Kidney (tissue), 14 donors: Measurements from ENCODE around the gene DPCD. TPM values are rescaled to one million over a fixed set of nuclear protein-coding genes. Genes with fewer than 3 reads are reported as not detected.

Source experiments
- DNase-seq, 5 donors: peaks; one replicate each; pipeline ENCODE4 v3.0.0-alpha.2; 2013 to 2020
- FAIRE-seq: peaks from 2 replicates; lab custom pipeline; 2012; peaks lifted over from hg19 to GRCh38; lab: Jason Lieb, UNC
- H3K27ac ChIP-seq, 2 donors: one replicate each; pipeline ENCODE4 v1.7.0; 2013; ENCODE audit warnings: low read depth in 2 of 2, low read length in 2 of 2, inconsistent platforms in 1 of 2
- H3K27me3 ChIP-seq: one replicate; pipeline ENCODE4 v1.7.1; 2013; ENCODE audit warnings: low read length, inconsistent platforms; ENCODE audit not compliant: control insufficient read depth, insufficient read depth
- H3K36me3 ChIP-seq, 3 donors: one replicate each; pipeline versions ENCODE4 v1.7.0 to v1.7.1; 2013; ENCODE audit warnings: low read length in 3 of 3, control low read depth in 1 of 3, inconsistent platforms in 1 of 3; ENCODE audit not compliant: insufficient read depth in 3 of 3, control insufficient read depth in 2 of 3
- H3K4me1 ChIP-seq, 3 donors: one replicate each; pipeline versions ENCODE4 v1.7.0 to v1.7.1; 2013; ENCODE audit warnings: low read length in 3 of 3, inconsistent platforms in 1 of 3, low read depth in 1 of 3; ENCODE audit not compliant: control insufficient read depth in 2 of 3, insufficient read depth in 2 of 3
- H3K4me3 ChIP-seq, 3 donors: one replicate each; pipeline versions ENCODE4 v1.7.0 to v1.8.1; 2013; ENCODE audit warnings: low read length in 3 of 3, control low read depth in 1 of 3, inconsistent platforms in 1 of 3
- H3K9ac ChIP-seq, 3 donors: one replicate each; pipeline versions ENCODE4 v1.7.0 to v1.7.1; 2013; ENCODE audit warnings: low read length in 3 of 3, control low read depth in 1 of 3, inconsistent platforms in 1 of 3
- H3K9me3 ChIP-seq, 3 donors: one replicate each; pipeline versions ENCODE4 v1.7.0 to v1.7.1; 2013; ENCODE audit warnings: low read length in 3 of 3, control low read depth in 1 of 3, inconsistent platforms in 1 of 3; ENCODE audit not compliant: control insufficient read depth in 2 of 3, insufficient read depth in 1 of 3
- CTCF ChIP-seq: IDR thresholded peaks from 3 replicates; pipeline ENCODE4 v1.5.1; 2012; ENCODE audit warnings: mild to moderate bottlenecking, moderate library complexity, borderline replicate concordance; ENCODE audit not compliant: insufficient read depth; ENCODE audit errors: extremely low read depth
- intact Hi-C: fragments of 100-400 bp; cut with DNase I; formaldehyde crosslinking; loops from one replicate; pipeline ENCODE4 v1.11.1; 2022
- polyA plus RNA-seq: library from polyadenylated mRNA; stranded (reverse); fragments of 350-450 nt; fragmentation: Illumina TruSeq; extraction: RNeasy Lipid Tissue Mini Kit (QIAGEN cat#74804); gene quantifications from one replicate; pipeline ENCODE4 v1.2.3, GENCODE V29; 2014; ENCODE audit warnings: low read depth, low replicate concordance; ENCODE audit not compliant: insufficient read depth
- total RNA-seq: library from RNA; stranded (reverse); fragmentation: NEBNext Ultra II Directional; extraction: Animal tissue kit (Norgen Biotek cat#: 25700); gene quantifications from one replicate; pipeline ENCODE4 v1.2.1, GENCODE V29; 2021
- donor health status: control.
- donor health status: control.
- donor health status: control.
- donor health status: control.
- donor health status: control.
- donor health status: DM: yes; HTN: yes; CAD: no.
- donor health status: Normal renal cell carcinoma (clear cell type).

DPCD gene
- total and polyA plus RNA-seq, 2 donors from 2014 or later, result 26.4 to 63.1 TPM

- FAIRE-seq, result no peak
- H3K9me3 ChIP-seq, result peaks cover 0 to 10% (median 5%) of the 10 kb centered on the region in 3 donors
- no peak overlapping the region for H3K9ac ChIP-seq
- intact Hi-C loops, result no loop called here
- no peaks in the 10 kb centered on the region for H3K36me3 ChIP-seq
- H3K4me3 ChIP-seq, result no peak overlapping the region
- peaks cover 0 to 11% (median 6%) of the 10 kb centered on the region in 3 donors for H3K4me1 ChIP-seq
- no peak overlapping the region for H3K27ac ChIP-seq
- no peaks in the 10 kb centered on the region for H3K27me3 ChIP-seq
- DNase-seq, result no peak
- TF ChIP-seq CTCF, result no peak
Measured at GRCh38 chr10:101572785-101573184, 15.3 kb upstream of the DPCD start.

GRCh38 chr10:101573885-101574753, 14.0 kb upstream of the DPCD start:
- FAIRE-seq (no peak), DNase-seq (peak in 3 of 5 donors; percentile 13 to 54 (median 39))
- Histone ChIP-seq H3K4me1 (peaks cover 0 to 11% (median 6%) of the 10 kb centered on the region in 3 donors), H3K9me3 (peaks cover 0 to 10% (median 5%) of the 10 kb centered on the region in 3 donors), H3K27me3 (no peaks in the 10 kb centered on the region), H3K4me3 (no peak overlapping the region), H3K9ac (no peak overlapping the region), H3K36me3 (peaks cover 0 to 4% (median 0%) of the 10 kb centered on the region in 3 donors), H3K27ac (no peak overlapping the region)
- intact Hi-C loops, result no loop called here
- TF ChIP-seq CTCF, result no peak

- TF ChIP-seq CTCF, result no peak
- Histone ChIP-seq H3K36me3 (peaks cover 0 to 6% (median 0%) of the 10 kb centered on the region in 3 donors), H3K27ac (no peak overlapping the region), H3K27me3 (no peaks in the 10 kb centered on the region), H3K4me3 (no peak overlapping the region), H3K4me1 (peaks cover 0 to 7% (median 0%) of the 10 kb centered on the region in 3 donors), H3K9me3 (peaks cover 0 to 10% (median 5%) of the 10 kb centered on the region in 3 donors), H3K9ac (no peak overlapping the region)
- FAIRE-seq (no peak), DNase-seq (no peak)
- intact Hi-C loops, result no loop called here
Measured at GRCh38 chr10:101575091-101575490, 13.0 kb upstream of the DPCD start.
